GM21367 (cell line): ENCODE data around the gene ASCC3.
"Not testable (repeated sequence)": the region's sequence is repeated elsewhere in the genome, so short reads cannot be mapped to it uniquely, and the experiment has no call there.

Source experiments
- ATAC-seq: cut with Tn5 transposase; IDR thresholded peaks from one replicate; pipeline ENCODE4 v1.9.1; 2021; ENCODE audit not compliant: unreplicated experiment

Gene ASCC3

GRCh38 chr6:100806296-100806695, 74.8 kb downstream of the ASCC3 start:
- no peak for ATAC-seq

- no peak for ATAC-seq
Measured at GRCh38 chr6:100803264-100804045, 77.7 kb downstream of the ASCC3 start.

DNA sequence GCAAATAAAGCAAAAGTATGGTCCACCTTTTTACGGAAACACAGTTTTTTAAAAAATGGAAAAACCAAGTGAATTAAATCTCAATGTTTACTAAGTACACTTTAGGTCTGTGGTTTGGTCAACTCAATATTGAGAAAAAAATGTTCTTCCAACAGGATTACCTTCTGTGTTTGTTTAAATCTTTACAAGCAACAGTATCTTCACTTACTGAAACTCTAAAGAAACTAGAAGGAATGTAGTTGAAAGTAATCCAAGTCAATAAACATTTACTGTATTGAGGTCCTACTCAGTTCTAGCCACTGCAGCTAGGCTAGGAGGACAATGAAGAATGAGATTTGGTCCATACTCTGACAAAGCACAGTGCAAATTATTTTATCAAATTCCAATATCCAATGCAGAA, 80.1 kb downstream of the ASCC3 start:
- ATAC-seq: no peak

DNA sequence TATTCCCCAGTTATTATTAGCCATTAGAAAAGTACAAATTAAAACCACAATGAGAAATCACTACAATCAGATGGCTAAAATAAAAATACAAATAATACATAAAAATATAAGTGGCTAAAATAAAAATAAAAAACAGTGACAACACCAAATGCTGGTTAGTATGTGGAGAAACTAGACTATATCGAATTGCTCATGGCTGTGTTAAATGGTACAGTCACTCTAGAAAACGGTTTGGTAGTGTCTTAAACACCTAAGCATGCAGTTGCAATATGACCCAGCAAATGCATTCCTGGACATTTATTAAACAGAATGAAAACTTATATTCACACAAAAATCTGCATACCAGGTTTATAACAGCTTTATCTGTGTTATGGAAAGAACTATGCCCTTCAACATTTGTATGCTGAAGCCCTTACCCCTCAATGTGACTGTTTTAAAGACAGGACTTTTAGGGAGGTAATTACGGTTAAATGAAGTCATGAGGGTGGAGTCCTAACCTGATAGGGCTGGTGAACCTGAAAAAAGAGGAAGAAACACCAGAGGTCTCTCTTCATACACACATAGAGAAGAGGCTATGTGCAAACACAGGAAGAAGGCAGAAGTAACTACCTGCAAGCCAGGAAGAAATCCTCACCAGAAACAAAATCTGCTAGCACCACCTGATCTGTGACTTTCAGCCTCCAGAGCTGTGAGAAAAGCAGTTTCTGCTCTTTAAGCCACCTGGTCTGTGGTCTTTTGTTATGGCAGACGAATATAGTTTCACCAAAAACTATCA, 84.9 kb downstream of the ASCC3 start:
- ATAC-seq: peak; percentile 92

GRCh38 chr6:100790084-100790483, 91.0 kb downstream of the ASCC3 start:
- ATAC-seq: no peak

GRCh38 chr6:100785982-100786381, 95.1 kb downstream of the ASCC3 start:
- ATAC-seq: no peak

- no peak for ATAC-seq
Measured at GRCh38 chr6:100780648-100781047, 100.5 kb downstream of the ASCC3 start.

DNA sequence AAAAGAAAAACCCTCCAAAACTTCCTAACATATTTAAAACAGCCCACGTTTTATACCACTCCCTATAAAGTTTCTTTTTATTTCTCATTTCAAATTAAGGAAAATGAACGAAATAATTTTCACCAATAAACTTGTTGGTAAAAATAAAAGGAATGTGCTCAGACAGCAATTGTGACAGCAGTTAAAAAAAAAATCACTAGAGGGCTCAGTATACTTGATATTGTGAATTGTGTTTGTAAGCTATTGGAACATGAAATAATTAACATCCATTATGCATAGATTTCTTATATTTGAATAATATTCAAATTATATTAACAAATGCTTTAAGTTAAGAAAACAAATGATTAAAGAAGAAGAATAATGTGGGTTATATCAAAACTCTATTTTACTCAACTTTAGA, 105.5 kb downstream of the ASCC3 start:
- ATAC-seq: no peak

GRCh38 chr6:100774681-100775080, 106.4 kb downstream of the ASCC3 start:
- no peak for ATAC-seq

DNA sequence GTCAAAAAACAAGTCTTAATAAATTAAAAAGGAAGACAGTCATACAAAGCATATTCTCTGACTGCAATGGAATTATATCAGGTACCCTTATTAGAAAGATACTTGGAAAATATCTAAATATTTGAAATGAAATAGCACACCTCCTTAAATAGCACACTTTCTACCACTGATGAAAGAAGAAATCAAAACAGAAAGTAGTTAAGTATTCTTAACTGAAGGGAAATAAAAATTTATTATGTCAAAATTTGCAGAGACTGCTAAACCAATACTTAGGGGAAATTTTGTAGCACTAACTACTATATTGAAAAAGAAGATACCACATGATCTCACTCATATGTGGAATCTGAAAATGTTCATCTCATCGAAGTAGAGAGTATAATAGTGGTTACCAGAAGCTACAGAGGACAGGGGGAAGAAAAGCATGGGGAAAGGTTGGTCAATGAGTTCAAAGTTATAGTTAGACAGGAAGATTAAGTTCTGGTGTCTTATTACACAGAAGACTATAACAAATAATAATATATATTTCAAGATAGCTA, 112.2 kb downstream of the ASCC3 start:
- no peak for ATAC-seq

- no peak for ATAC-seq
Measured at GRCh38 chr6:100763617-100764241, 117.4 kb downstream of the ASCC3 start.

DNA sequence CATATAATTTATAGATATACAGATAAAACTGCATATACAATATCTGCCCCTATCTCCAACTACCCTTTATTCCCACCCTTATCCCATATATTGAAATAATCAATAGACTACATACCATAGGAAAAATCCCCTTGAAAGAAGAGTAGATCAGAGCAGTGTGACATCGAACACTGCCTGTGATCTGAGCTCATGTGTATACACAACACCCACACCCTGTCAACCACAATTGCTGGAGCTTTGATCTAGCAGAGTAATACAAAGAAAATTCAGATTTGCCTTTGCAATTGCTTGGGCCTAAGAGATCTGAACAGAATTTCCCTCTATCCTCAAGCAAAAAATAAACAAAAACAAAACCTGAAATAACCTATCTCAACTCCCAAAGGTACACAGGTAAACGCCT, 119.3 kb downstream of the ASCC3 start:
- ATAC-seq: no peak

DNA sequence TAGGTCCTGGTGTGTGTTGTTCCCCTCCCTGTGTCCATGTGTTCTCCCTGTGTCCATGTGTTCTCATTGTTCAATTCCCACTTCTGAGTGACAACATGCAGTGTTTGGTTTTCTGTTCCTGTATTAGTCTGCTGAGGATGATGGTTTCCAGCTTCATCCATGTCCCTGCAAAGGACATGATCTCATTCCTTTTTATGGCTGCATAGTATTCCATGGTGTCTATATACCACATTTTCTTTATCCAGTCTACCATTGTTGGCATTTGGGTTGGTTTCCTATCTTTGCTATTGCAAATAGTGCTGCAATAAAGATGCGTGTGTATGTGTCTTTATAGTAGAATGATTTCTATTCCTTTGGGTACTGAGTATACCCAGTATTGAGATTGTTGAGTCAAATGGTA, 122.7 kb downstream of the ASCC3 start:
- not testable (repeated sequence) for ATAC-seq

- no peak for ATAC-seq
Measured at GRCh38 chr6:100753421-100753820, 127.7 kb downstream of the ASCC3 start.

- ATAC-seq: no peak
Measured at GRCh38 chr6:100751590-100751989, 129.5 kb downstream of the ASCC3 start.

GRCh38 chr6:100745419-100746041, 135.6 kb downstream of the ASCC3 start:
- ATAC-seq: no peak

DNA sequence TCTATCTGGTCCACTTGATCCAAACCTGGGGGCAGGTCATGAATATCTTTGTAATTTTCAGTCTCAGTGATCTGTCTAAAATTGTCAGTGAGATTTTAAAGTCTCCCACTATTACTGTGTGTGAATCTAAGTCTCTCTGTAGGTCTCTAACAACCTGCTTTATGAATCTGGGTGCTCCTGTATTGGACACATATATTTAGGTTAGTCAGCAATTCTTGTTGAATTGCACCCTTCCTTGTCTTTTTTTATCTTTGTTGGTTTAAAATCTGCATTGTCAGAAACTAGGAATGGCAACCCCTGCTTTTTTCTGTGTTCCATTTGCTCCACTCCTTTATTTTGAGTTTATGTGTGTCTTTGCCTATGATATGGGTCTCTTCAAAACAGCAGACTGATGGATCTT, 140.7 kb downstream of the ASCC3 start:
- ATAC-seq: no peak

DNA sequence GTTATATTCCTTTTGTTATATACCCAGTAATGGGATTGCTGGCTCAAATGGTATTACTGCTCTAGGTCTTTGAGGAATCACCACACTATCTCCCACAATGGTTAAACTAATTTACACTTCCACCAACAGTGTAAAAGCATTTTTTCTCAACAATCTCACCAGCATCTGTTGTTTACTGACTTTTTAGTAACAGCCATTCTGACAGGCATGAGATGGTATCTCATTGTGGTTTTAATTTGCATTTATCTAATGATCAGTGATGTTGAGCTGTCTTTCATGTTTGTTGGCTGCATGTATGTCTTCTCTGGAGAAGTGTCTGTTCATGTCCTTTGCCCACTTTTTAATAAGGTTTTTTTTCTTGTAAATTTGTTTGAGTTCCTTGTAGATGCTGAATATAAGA, 143.4 kb downstream of the ASCC3 start:
- ATAC-seq: not testable (repeated sequence)

GRCh38 chr6:100731411-100731810, 149.7 kb downstream of the ASCC3 start:
- no peak for ATAC-seq

- ATAC-seq: no peak
Measured at GRCh38 chr6:100730001-100730980, 150.8 kb downstream of the ASCC3 start.
